HepG2 (cell line): ENCODE data around the gene RNH1.

ENCODE experiments used
- CAMTA2 ChIP-seq: sonication (generic); formaldehyde crosslinking; IDR thresholded peaks from 2 replicates; pipeline ENCODE4 v1.4.0; 2020; ENCODE audit warnings: mild to moderate bottlenecking, missing genetic modification reagents, borderline replicate concordance
- CTCF ChIP-seq: sonication (generic); formaldehyde crosslinking; IDR thresholded peaks from 2 replicates; pipeline ENCODE4 v1.5.0; 2020; ENCODE audit warnings: mild to moderate bottlenecking, missing genetic modification reagents, moderate library complexity
- GABPA ChIP-seq, 2 experiments: IDR thresholded peaks; 2 replicates each; pipeline ENCODE4 v1.6.1; 2011 to 2016; ENCODE audit warnings: low read depth in 2 of 2, low read length in 1 of 2, missing biosample characterization in 1 of 2, missing genetic modification characterization in 1 of 2
- HDAC2 ChIP-seq: sonication (generic); formaldehyde crosslinking; IDR thresholded peaks from 2 replicates; pipeline ENCODE4 v1.4.0; 2020; ENCODE audit warnings: missing genetic modification reagents
- IRF1 ChIP-seq: sonication (generic); formaldehyde crosslinking; IDR thresholded peaks from 2 replicates; pipeline ENCODE4 v1.4.0; 2020; ENCODE audit warnings: low read depth, mild to moderate bottlenecking, missing genetic modification reagents
- MEIS1 ChIP-seq: sonication (generic); formaldehyde crosslinking; IDR thresholded peaks from 2 replicates; pipeline ENCODE4 v1.9.0; 2021; ENCODE audit warnings: mild to moderate bottlenecking, missing genetic modification reagents, moderate library complexity, borderline replicate concordance
- NFAT5 ChIP-seq: sonication (generic); formaldehyde crosslinking; IDR thresholded peaks from 2 replicates; pipeline ENCODE4 v1.4.0; 2020; ENCODE audit warnings: missing genetic modification reagents
- REST ChIP-seq, 2 experiments: IDR thresholded peaks; 2 replicates each; pipeline ENCODE4 v1.6.1; 2011 to 2012; ENCODE audit warnings: low read length in 2 of 2, borderline replicate concordance in 1 of 2, low read depth in 1 of 2, mild to moderate bottlenecking in 1 of 2, moderate library complexity in 1 of 2
- SATB2 ChIP-seq: sonication (generic); formaldehyde crosslinking; IDR thresholded peaks from 2 replicates; pipeline ENCODE4 v1.5.0; 2020; ENCODE audit warnings: missing genetic modification reagents
- ZNF468 ChIP-seq: sonication (generic); formaldehyde crosslinking; IDR thresholded peaks from 2 replicates; pipeline ENCODE4 v1.8.0; 2022; ENCODE audit warnings: mild to moderate bottlenecking, moderate library complexity, missing genetic modification reagents

- TF ChIP-seq HDAC2 (no peak), CTCF (CRISPR knock-in tag) (no peak), ZNF468 (CRISPR knock-in tag) (no peak), MEIS1 (CRISPR knock-in tag) (no peak), GABPA (IDR thresholded peaks at IDR 0.05; ENCODE audit: low read depth, low read length) (no peak), GABPA (CRISPR knock-in tag; IDR thresholded peaks at IDR 0.05; ENCODE audit: low read depth) (no peak), NFAT5 (CRISPR knock-in tag) (no peak), SATB2 (CRISPR knock-in tag) (no peak), IRF1 (CRISPR knock-in tag) (no peak), REST (IDR thresholded peaks at IDR 0.05; ENCODE audit: borderline replicate concordance in 1 of 2, low read depth in 1 of 2, low read length in 2 of 2) (no peak), CAMTA2 (CRISPR knock-in tag) (no peak)
Measured at GRCh38 chr11:472272-472671, 34.8 kb downstream of the RNH1 start.
